H1 (cell line): Measurements from ENCODE around the gene MRPS31. TPM values are rescaled to one million over a fixed set of nuclear protein-coding genes. Genes with fewer than 3 reads are reported as not detected.

Experiments used
- CBX8 ChIP-seq: fragments of 300-800, 300-1000 bp; sonication (generic); IDR thresholded peaks from 2 replicates; pipeline ENCODE4 v1.7.1; 2016; ENCODE audit warnings: low read depth, low read length, borderline replicate concordance
- FOSL1 ChIP-seq: IDR thresholded peaks from 2 replicates; pipeline ENCODE4 v1.6.1; 2011; ENCODE audit warnings: mild to moderate bottlenecking, low read depth, low read length, moderate library complexity; ENCODE audit not compliant: insufficient read depth
- GABPA ChIP-seq: IDR thresholded peaks from 2 replicates; pipeline ENCODE4 v1.6.1; 2011; ENCODE audit warnings: mild to moderate bottlenecking, low read length, moderate library complexity, borderline replicate concordance; ENCODE audit not compliant: insufficient read depth
- NANOG ChIP-seq: IDR thresholded peaks from 2 replicates; pipeline ENCODE4 v1.6.1; 2011; ENCODE audit warnings: low read length, low read depth, mild to moderate bottlenecking, inconsistent platforms; ENCODE audit not compliant: insufficient read depth, poor library complexity, severe bottlenecking
- SIN3A ChIP-seq, 2 experiments: IDR thresholded peaks in 1 of 2; conservative IDR thresholded peaks in 1 of 2; 2 replicates each; pipeline ENCODE4 v1.6.1; 2011 to 2012; ENCODE audit warnings: low read length in 2 of 2, improper control_type of control experiment in 1 of 2, low read depth in 1 of 2, mild to moderate bottlenecking in 1 of 2
- TAF1 ChIP-seq: IDR thresholded peaks from 2 replicates; pipeline ENCODE4 v1.6.1; 2011; ENCODE audit warnings: mild to moderate bottlenecking, low read depth, low read length
- polyA plus RNA-seq, 7 experiments: library from polyadenylated mRNA; depleted of rRNA in 3 of 7; stranded (reverse) in 5 of 7; unstranded in 2 of 7; fragments of >200 nt in 5 of 7; fragments of 200-250 nt in 2 of 7; gene quantifications; 1 replicate in 5 of 7; 2 replicates in 1 of 7; 4 replicates in 1 of 7; pipeline versions ENCODE4 v1.2.1 to v1.2.3, GENCODE V29; 2011 to 2013; ENCODE audit warnings: missing spikeins in 2 of 7, mixed read lengths in 2 of 7
- total RNA-seq: library from RNA; stranded (reverse); fragmentation: NEBNext Ultra II Directional; extraction: Animal tissue kit (Norgen Biotek cat#: 25700); gene quantifications from 2 replicates; pipeline ENCODE4 v1.2.1, GENCODE V29; 2021
- TF ChIP-seq, protein P1 (sequence below): fragments of 300-600 bp; sonication (generic); IDR thresholded peaks from 2 replicates; pipeline ENCODE4 v1.7.1; 2012; ENCODE audit warnings: low read length, moderate library complexity, mild to moderate bottlenecking, inconsistent platforms; ENCODE audit not compliant: insufficient replicate concordance

Gene MRPS31
- total and polyA plus RNA-seq, 2 of the 8 experiments (the other 6 are each of a cell fraction or from before 2014, with no cell fraction given), result 13.6 to 33.3 TPM

DNA sequence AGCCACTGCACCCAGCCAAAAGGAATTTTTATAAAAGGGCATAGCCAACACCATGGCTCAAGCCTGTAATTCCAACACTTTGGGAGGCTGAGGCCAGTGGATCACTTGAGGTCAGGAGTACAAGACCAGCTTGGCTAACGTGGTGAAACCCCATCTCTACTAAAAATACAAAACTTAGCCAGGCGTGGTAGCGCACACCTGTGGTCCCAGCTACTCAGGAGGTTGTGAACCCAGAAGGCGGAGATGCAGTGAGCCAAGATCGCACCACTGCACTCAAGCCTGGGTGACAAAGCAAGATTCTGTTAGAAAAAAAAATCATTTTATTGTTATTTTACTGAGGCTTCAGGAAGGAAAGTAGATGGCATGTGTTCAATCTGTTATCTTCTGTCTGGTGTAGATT lies 73.3 kb downstream of the MRPS31 start (continued):
- TF ChIP-seq TAF1 (no peak), FOSL1 (no peak), SIN3A (conservative IDR thresholded peaks at IDR 0.05 in 1 of 2, IDR thresholded peaks at IDR 0.05 in 1 of 2; ENCODE audit: low read depth in 1 of 2, low read length in 2 of 2) (no peak), GABPA (no peak), CBX8 (no peak), NANOG (no peak)
- TF ChIP-seq, protein P1, sequence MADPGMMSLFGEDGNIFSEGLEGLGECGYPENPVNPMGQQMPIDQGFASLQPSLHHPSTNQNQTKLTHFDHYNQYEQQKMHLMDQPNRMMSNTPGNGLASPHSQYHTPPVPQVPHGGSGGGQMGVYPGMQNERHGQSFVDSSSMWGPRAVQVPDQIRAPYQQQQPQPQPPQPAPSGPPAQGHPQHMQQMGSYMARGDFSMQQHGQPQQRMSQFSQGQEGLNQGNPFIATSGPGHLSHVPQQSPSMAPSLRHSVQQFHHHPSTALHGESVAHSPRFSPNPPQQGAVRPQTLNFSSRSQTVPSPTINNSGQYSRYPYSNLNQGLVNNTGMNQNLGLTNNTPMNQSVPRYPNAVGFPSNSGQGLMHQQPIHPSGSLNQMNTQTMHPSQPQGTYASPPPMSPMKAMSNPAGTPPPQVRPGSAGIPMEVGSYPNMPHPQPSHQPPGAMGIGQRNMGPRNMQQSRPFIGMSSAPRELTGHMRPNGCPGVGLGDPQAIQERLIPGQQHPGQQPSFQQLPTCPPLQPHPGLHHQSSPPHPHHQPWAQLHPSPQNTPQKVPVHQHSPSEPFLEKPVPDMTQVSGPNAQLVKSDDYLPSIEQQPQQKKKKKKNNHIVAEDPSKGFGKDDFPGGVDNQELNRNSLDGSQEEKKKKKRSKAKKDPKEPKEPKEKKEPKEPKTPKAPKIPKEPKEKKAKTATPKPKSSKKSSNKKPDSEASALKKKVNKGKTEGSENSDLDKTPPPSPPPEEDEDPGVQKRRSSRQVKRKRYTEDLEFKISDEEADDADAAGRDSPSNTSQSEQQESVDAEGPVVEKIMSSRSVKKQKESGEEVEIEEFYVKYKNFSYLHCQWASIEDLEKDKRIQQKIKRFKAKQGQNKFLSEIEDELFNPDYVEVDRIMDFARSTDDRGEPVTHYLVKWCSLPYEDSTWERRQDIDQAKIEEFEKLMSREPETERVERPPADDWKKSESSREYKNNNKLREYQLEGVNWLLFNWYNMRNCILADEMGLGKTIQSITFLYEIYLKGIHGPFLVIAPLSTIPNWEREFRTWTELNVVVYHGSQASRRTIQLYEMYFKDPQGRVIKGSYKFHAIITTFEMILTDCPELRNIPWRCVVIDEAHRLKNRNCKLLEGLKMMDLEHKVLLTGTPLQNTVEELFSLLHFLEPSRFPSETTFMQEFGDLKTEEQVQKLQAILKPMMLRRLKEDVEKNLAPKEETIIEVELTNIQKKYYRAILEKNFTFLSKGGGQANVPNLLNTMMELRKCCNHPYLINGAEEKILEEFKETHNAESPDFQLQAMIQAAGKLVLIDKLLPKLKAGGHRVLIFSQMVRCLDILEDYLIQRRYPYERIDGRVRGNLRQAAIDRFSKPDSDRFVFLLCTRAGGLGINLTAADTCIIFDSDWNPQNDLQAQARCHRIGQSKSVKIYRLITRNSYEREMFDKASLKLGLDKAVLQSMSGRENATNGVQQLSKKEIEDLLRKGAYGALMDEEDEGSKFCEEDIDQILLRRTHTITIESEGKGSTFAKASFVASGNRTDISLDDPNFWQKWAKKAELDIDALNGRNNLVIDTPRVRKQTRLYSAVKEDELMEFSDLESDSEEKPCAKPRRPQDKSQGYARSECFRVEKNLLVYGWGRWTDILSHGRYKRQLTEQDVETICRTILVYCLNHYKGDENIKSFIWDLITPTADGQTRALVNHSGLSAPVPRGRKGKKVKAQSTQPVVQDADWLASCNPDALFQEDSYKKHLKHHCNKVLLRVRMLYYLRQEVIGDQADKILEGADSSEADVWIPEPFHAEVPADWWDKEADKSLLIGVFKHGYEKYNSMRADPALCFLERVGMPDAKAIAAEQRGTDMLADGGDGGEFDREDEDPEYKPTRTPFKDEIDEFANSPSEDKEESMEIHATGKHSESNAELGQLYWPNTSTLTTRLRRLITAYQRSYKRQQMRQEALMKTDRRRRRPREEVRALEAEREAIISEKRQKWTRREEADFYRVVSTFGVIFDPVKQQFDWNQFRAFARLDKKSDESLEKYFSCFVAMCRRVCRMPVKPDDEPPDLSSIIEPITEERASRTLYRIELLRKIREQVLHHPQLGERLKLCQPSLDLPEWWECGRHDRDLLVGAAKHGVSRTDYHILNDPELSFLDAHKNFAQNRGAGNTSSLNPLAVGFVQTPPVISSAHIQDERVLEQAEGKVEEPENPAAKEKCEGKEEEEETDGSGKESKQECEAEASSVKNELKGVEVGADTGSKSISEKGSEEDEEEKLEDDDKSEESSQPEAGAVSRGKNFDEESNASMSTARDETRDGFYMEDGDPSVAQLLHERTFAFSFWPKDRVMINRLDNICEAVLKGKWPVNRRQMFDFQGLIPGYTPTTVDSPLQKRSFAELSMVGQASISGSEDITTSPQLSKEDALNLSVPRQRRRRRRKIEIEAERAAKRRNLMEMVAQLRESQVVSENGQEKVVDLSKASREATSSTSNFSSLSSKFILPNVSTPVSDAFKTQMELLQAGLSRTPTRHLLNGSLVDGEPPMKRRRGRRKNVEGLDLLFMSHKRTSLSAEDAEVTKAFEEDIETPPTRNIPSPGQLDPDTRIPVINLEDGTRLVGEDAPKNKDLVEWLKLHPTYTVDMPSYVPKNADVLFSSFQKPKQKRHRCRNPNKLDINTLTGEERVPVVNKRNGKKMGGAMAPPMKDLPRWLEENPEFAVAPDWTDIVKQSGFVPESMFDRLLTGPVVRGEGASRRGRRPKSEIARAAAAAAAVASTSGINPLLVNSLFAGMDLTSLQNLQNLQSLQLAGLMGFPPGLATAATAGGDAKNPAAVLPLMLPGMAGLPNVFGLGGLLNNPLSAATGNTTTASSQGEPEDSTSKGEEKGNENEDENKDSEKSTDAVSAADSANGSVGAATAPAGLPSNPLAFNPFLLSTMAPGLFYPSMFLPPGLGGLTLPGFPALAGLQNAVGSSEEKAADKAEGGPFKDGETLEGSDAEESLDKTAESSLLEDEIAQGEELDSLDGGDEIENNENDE, result no peak
- TF ChIP-seq, all 59 proteins: peak for 0
